HG02571 (cell line): ENCODE measurements around the gene SURF4.
A peak's percentile ranks its signal among the peaks of the same experiment; 100 is the strongest.

Experiments used
- ATAC-seq: cut with Tn5 transposase; IDR thresholded peaks from one replicate; pipeline ENCODE4 v1.9.1; 2021; ENCODE audit warnings: mild to moderate bottlenecking, moderate library complexity; ENCODE audit not compliant: unreplicated experiment

The SURF4 gene

DNA sequence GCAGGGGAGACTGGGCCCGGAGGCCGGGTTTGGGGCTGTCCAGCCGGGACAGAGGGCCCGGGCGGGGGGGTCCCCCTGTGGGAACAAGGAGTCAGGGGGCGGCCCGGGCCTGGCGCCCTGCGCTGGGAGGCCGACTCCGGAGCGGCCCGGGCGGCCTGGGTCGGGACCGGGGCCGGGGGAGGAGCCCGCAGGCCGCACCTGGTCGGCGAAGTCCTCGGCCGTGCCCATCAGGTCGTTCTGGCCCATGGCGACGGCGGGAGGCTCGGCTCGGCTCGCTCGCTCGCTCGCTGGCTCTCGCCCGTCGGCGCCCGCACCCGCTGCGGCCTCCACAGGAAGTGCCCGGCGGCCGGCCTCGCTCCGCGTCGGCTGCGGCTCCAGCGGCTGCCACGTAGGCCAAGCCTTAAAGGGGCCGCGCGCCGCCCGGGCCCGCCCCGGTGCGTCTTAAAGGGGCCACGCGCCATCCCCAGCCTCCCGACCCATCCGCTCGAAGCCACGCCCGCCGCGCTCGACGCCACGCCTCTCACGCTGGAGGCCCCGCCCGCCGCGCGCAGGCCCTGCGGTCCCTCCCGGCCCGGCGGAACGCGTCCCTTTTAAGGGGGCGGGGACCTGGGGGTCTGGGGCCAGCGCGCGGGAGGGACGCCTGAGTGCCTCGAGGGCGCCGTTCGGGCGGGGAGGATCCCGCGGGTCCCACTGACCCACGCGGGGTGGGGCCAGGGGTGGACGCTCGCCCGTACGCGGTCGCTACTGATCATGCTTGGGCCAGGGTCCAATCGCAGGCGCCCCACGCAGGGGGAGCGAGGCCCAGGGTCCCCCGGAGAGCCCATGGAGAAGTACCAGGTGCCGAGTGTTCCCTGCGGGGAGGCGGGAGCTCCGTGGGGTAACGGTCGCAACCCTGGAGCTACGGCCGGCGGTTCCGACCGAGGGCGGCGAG, at the start of gene SURF4, which contains the start of gene STKLD1:
Gene SURF4 (minus strand): TSS at position 337 of the 931 bp plus-strand sequence. CDS start 91 bp downstream, at position 246.
Gene STKLD1 (plus strand): TSS at position 643 of the 931 bp plus-strand sequence. CDS start 108 bp downstream, at position 751.
- peak; percentile 83 for ATAC-seq

- no peak for ATAC-seq
Observed at GRCh38 chr9:133425049-133425632, 49.3 kb upstream of the SURF4 start.

- no peak for ATAC-seq
Observed at GRCh38 chr9:133424187-133424586, 48.3 kb upstream of the SURF4 start.

DNA sequence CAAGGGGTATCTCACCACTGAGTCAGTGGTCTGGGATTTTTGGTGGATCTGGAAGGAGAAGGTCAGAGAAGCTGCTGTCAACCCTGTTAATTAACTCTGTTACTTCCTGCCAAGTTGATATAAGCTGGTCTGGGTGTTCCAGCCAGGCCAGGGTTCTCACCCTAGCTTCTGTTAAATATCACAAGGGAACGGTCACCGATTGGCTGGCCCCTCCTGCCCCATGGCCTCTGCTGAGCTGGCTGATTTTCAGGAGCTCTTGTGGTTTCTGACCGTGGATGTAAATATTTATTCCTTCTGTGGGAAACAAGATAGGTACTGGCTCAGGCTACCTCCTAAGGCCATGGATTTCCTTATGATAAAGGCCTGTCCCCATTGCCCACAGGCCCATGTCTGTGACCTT, 47.4 kb upstream of the SURF4 start:
- ATAC-seq: no peak

DNA sequence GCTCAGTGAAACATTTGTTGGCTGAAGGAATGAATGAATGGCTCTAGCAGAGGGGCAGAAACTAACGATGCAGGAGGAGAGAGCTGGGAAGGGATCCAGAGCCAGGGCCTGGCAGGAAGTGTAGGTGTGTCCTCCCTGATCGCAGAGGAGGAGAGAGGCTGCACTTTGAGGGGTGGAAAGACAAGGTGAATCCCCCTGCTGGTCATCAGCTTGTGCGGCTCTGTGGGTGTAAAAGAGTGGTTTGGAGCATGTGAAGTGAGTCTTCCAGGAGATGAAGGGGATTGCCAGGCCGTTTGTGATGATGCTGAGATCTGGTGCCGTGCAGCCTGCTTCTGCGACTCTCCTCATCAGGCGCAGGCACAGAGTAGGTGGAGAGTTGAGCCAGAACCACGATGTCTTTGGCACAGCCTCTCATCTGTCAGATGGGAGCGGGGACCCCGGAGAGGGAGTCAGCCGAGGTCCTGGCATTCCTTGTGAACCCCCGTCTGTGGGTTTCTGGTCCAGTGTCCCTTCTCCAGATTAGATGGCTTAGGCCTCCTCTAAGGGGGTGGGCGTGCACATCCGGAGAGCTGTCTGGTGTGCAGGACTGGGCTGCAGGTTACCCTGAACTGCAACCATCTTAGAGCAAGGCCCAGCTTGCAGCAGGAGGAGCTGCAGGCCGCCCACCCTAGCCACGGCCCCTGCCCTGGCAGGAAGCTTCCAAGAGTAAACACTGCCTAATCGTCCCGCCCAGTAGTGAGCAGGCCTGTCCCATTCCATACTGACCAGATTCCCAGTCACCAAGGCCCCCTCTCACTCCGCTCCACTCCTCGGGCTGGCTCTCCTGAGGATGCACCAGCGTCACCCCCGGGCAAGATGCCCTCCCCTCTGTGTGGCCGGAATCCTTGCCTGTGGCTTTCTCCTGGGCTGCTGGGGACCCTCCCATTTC, 46.0 kb upstream of the SURF4 start, which contains the start of gene ADAMTS13:
Gene ADAMTS13 (plus strand): TSS at position 753 of the 928 bp plus-strand sequence. CDS start 77 bp downstream, at position 830.
- ATAC-seq: no peak

DNA sequence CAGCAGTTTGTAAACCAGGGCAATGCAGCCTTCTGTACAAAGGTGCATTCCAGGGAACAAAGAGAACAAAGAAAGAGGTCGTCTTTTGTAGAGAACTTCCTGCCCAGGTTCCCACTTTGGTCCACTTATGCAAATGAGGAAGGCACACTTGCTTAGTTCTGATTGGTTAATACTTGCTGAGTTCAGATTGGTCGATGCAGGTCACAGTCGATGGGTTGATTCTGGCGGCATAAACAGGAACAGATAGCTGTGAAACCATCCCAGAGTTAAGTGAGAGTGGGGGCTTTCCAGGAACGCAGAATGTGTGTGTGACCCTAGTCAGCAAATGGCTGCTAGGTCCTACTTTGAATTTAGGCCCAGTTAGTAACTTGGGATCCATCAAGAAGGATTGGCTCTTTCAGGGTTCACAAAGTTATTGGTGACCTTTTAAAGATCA, 44.5 kb upstream of the SURF4 start:
- no peak for ATAC-seq

DNA sequence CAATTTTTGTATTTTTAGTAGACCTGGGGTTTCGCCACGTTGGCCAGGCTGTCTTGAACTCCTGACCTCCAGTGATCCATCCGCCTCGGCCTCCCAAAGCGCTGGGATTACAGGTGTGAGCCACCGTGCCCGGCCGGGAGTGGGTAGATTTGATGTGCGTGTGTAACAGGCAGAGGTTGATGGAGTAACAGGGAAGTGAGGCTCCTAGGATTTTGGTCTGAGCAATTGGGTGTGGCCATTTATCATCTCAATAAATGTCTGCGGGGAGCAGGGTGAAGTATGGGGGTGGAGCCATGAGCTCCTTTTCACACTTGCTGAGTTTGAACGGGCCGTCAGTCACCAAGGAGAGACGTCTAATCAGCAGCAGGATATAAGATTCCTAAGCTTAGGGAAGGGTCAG, 43.1 kb upstream of the SURF4 start:
- no peak for ATAC-seq

DNA sequence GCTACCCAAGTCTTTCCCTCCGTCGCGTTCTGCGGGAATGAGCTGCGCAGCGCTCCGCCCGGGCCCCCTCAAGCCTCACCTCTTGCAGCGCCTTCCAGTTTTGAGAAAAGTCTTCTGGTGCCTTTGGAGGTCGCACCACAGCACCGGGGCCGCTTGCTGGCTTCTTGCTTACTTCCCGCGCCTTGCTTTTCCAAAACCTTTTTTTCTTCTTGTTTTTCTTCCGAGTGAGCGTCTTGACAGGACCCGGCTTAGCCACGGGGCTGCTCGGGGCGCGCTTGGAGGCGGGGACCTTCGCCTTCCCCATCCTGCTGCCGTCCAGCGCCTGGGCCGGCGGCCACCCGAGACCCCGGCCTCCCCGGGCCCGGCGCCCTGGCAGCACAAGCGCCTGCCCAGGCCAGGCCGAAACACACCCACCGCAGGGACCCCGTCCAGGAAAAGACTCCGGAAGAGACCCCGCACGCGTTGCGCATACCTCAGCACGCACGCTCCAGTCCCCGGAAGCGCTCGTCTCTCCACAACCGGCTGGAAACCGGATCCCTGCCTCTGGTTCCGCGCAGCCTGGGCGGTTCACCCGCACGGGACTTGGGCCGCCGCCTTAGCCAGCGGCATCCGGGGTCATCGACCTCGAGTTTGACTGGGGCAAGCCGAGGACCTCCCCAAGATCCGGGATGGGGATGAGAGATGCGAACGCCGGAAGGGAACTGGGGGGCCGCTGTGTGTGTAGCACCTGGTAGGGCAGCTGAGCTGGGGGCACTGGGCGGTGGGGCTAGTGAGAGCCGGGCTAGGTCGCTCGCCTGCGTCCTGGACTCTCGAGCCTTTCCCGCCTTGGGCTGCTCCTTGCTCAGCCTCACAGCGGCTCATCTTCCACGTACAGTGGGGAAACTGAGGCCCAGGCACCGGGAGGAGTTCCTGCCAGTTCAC, 41.9 kb upstream of the SURF4 start, which contains the start of gene REXO4:
Gene REXO4 (minus strand): TSS at position 470 of the 921 bp plus-strand sequence. CDS start 166 bp downstream, at position 304.
- peak; percentile 65 for ATAC-seq

DNA sequence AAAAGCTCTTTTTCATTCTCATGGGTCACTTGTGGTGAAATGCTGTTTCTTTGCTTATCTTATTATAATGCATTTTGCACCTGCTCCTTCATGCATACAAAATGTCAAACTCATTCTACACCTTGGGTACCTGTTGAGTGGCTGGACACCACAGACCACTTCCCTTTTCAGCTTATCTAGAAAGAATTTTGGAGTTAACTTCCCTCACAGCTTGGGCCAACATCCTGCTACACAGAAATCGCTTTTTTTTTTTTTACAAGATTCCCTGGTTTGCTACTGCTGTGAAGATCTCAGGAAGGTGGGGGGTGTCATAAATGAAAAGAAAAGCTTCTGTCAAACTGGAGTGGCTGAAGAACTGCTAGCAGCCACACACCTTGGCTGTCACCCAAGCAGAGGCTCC, 39.3 kb upstream of the SURF4 start:
- ATAC-seq: no peak

DNA sequence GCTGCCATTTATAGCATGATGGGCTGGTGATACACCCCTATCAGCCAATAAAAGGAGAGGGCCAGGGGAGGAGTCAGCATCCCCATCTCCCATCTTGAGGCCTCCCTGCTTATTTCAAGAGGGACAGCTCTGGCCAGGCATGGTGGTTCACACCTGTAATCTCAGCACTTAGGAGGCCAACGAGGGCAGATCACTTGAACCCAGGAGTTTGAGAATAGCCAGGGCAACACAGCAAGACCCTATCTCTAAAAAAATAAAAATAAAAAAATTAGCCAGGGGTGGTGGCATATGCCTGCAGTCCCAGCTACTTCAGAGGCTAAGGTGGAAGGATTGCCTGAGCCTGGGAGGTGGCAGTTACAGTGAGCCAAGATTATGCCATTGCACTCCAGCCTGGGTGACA, 32.2 kb upstream of the SURF4 start:
- no peak for ATAC-seq

DNA sequence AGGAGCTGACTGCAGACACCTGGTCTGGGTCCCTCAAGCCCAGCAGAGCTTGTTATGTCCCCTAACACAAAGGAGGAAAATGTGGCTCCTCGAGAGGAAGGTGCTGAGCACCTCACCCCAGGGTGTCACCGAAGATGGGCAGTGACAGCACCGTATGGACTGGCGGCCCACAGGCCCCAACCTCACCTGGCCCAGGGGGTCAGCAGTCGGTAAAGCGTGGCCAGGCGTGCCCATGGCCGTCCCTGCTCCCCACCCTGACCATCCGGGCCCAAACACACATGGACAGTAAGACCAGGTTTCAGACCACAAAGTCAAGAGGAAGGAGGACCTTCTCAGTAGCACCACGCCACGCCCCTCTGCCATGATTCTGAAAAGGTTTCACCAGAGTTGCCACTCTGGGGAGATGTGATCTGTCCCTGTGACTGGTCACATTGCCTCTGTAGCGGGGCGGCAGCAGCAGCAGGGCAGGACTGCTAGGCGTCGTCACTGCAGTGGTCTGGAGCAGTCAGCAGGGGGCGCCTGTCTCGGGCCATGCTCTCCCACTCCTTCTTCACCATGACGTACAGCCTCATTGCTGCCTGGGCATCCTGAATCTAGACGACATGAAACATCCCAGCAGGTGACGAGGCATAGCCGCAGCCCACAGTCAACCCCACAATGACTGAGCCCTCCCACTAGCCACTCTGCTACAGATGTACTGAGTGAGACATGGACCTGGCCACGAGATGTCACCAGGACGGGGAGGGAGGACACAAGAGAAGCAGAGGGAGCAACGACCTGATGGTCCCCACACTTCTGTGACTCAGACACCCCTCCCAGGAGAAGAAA, 30.8 kb upstream of the SURF4 start:
- ATAC-seq: no peak

DNA sequence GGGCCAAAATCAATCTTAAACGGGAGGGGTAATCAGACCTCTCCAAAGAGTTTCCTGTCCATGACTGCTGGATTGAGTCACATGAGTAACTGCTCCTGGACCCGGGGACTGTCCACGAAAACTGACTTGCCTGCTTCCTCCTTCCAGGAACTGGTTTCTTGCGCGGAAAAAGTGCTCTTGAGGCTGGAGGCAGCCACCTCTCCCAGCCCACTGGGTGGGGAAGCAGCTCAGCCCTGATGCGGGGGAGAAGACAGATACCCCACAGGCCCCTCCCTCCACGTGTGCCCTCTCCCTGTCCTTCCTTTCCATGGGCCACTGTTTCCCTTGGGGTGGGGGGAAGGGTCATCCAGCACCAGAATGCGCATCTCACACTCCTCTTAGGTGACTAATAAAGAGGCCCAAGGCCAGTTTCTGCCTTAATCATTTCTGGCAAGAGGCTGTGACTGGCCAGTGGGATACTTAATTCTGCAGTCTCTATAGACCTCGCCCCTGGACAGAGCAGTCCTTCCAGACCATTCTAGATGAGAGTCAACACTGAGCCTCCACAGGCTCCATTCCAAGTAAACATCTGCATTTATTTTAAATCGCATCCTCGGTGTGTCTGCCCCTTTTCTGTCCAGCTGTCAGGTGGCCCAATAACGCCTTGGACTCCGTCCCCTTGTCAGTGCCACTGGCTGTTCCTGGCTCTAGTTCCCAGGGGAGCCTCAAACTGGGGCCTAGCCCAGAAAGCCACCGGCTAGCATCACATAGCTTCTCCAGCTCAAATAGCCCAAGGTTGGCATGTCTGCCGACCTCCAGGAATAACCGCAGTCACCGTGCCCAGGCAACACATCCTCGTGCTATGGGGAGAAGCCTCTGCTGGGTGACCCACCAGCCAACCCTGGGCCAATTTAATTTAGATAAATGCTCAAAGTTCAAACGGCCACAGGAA, 29.9 kb upstream of the SURF4 start:
- no peak for ATAC-seq

GRCh38 chr9:133404454-133405002, 28.7 kb upstream of the SURF4 start:
- no peak for ATAC-seq

GRCh38 chr9:133403766-133404453, 28.1 kb upstream of the SURF4 start:
- no peak for ATAC-seq

DNA sequence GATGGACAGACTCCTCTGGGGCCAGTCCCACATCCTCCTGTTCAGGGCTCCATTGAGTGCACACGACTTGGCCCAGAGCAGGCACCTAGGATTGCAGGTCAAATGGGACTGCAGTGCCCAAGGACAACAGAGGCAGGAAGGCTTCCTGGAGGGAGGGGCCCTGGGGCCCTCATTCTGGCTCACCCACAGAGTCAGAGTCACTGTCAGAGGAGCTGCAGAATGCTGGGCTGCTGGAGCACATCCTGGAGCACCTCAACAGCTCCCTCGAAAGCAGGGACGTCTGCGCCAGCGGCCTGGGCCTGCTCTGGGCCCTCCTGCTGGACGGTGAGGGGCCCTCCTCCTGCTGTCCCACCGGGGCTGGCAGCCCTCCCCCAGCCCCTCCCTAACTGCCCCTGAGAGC, 26.8 kb upstream of the SURF4 start:
- ATAC-seq: no peak

GRCh38 chr9:133401588-133401987, 25.7 kb upstream of the SURF4 start:
- no peak for ATAC-seq

GRCh38 chr9:133400292-133400691, 24.4 kb upstream of the SURF4 start:
- ATAC-seq: no peak
